Mesothelial cell of epicardium (in vitro differentiated cells): ENCODE results near the gene FAM90A1. TPM values are rescaled to one million over a fixed set of nuclear protein-coding genes. Genes with fewer than 3 reads are reported as not detected.
A peak's percentile ranks its signal among the peaks of the same experiment; 100 is the strongest.
"Not testable (repeated sequence)": the region's sequence is repeated elsewhere in the genome, so short reads cannot be mapped to it uniquely, and the experiment has no call there.

Experiments used
- DNase-seq, 2 experiments: peaks; one replicate each; pipeline ENCODE4 v3.0.0; 2021; ENCODE audit warnings: low spot score in 2 of 2; ENCODE audit not compliant: unreplicated experiment in 2 of 2
- H3K27ac Mint-ChIP-seq: 2 replicates; pipeline ENCODE4 v1.8.0; 2021; ENCODE audit warnings: mixed read lengths
- H3K27me3 Mint-ChIP-seq: 2 replicates; pipeline ENCODE4 v1.8.0; 2021; ENCODE audit warnings: low read depth, mixed read lengths
- H3K36me3 Mint-ChIP-seq: 2 replicates; pipeline ENCODE4 v1.8.0; 2021; ENCODE audit warnings: mixed read lengths
- H3K4me1 Mint-ChIP-seq: 2 replicates; pipeline ENCODE4 v1.8.0; 2021; ENCODE audit warnings: mixed read lengths
- H3K4me3 Mint-ChIP-seq: 2 replicates; pipeline ENCODE4 v1.8.0; 2021; ENCODE audit warnings: mild to moderate bottlenecking, moderate library complexity, mixed read lengths
- H3K9me3 Mint-ChIP-seq: 2 replicates; pipeline ENCODE4 v1.8.0; 2021; ENCODE audit warnings: mixed read lengths
- total RNA-seq: library from RNA; stranded (reverse); gene quantifications from 3 replicates; pipeline ENCODE4 v1.2.1, GENCODE V29; 2021

The FAM90A1 gene
- total RNA-seq: 0.09 to 0.20 TPM in 2 of 3 replicates, not detected in the other

GRCh38 chr12:8226992-8227731 is at the start of gene FAM90A1:
Gene FAM90A1, minus strand, starts transcription at chr12:8227618. Its CDS starts 2,786 bp downstream, at chr12:8224832.
- H3K4me3 Mint-ChIP-seq, DNase-seq, H3K27ac Mint-ChIP-seq, H3K4me1 Mint-ChIP-seq, H3K27me3 Mint-ChIP-seq, H3K36me3 Mint-ChIP-seq: not testable (repeated sequence)
- peaks cover 11% of the 10 kb centered on the region for H3K9me3 Mint-ChIP-seq

GRCh38 chr12:8276397-8276796 is 49.0 kb upstream of the FAM90A1 start:
- H3K4me3 Mint-ChIP-seq, DNase-seq, H3K36me3 Mint-ChIP-seq, H3K27me3 Mint-ChIP-seq, H3K27ac Mint-ChIP-seq, H3K9me3 Mint-ChIP-seq: not testable (repeated sequence)
- H3K4me1 Mint-ChIP-seq: peaks cover 13% of the 10 kb centered on the region

GRCh38 chr12:8266706-8267105 is 39.3 kb upstream of the FAM90A1 start:
- H3K27ac Mint-ChIP-seq, H3K9me3 Mint-ChIP-seq, H3K4me3 Mint-ChIP-seq, H3K36me3 Mint-ChIP-seq, H3K27me3 Mint-ChIP-seq, DNase-seq: not testable (repeated sequence)
- peaks cover 22% of the 10 kb centered on the region for H3K4me1 Mint-ChIP-seq

- H3K4me1 Mint-ChIP-seq: peaks cover 32% of the 10 kb centered on the region
- not testable (repeated sequence) for H3K4me3 Mint-ChIP-seq, DNase-seq, H3K9me3 Mint-ChIP-seq, H3K27me3 Mint-ChIP-seq, H3K36me3 Mint-ChIP-seq
- H3K27ac Mint-ChIP-seq: peak overlapping the region; percentile 91
These were observed 36.8 kb upstream of the FAM90A1 start for GRCh38 chr12:8264236-8264635.

- not testable (repeated sequence) for H3K4me3 Mint-ChIP-seq, H3K36me3 Mint-ChIP-seq, H3K27me3 Mint-ChIP-seq, DNase-seq, H3K9me3 Mint-ChIP-seq
- Mint-ChIP-seq H3K4me1 (peaks cover 32% of the 10 kb centered on the region), H3K27ac (peak overlapping the region; percentile 55)
These were observed 33.7 kb upstream of the FAM90A1 start for GRCh38 chr12:8261111-8261554.

- H3K27ac Mint-ChIP-seq, DNase-seq, H3K9me3 Mint-ChIP-seq, H3K27me3 Mint-ChIP-seq, H3K4me3 Mint-ChIP-seq, H3K36me3 Mint-ChIP-seq: not testable (repeated sequence)
- H3K4me1 Mint-ChIP-seq: peaks cover 11% of the 10 kb centered on the region
These were observed 28.9 kb upstream of the FAM90A1 start for GRCh38 chr12:8256356-8256755.

GRCh38 chr12:8254705-8255104 is 27.3 kb upstream of the FAM90A1 start:
- H3K4me1 Mint-ChIP-seq, DNase-seq, H3K9me3 Mint-ChIP-seq, H3K4me3 Mint-ChIP-seq, H3K27me3 Mint-ChIP-seq, H3K36me3 Mint-ChIP-seq, H3K27ac Mint-ChIP-seq: not testable (repeated sequence)

- H3K36me3 Mint-ChIP-seq, H3K4me1 Mint-ChIP-seq, H3K27me3 Mint-ChIP-seq, H3K9me3 Mint-ChIP-seq, H3K27ac Mint-ChIP-seq, DNase-seq, H3K4me3 Mint-ChIP-seq: not testable (repeated sequence)
These were observed 24.8 kb upstream of the FAM90A1 start for GRCh38 chr12:8252056-8252818.

GRCh38 chr12:8251616-8252015 is 24.2 kb upstream of the FAM90A1 start:
- not testable (repeated sequence) for H3K36me3 Mint-ChIP-seq, H3K4me1 Mint-ChIP-seq, H3K9me3 Mint-ChIP-seq, H3K27me3 Mint-ChIP-seq, H3K4me3 Mint-ChIP-seq, DNase-seq
- H3K27ac Mint-ChIP-seq: peak overlapping the region; percentile 52

GRCh38 chr12:8246941-8247535 is 19.6 kb upstream of the FAM90A1 start:
- DNase-seq, H3K9me3 Mint-ChIP-seq, H3K36me3 Mint-ChIP-seq, H3K4me3 Mint-ChIP-seq, H3K27ac Mint-ChIP-seq, H3K27me3 Mint-ChIP-seq: not testable (repeated sequence)
- peaks cover 12% of the 10 kb centered on the region for H3K4me1 Mint-ChIP-seq

GRCh38 chr12:8243682-8244161 is 16.3 kb upstream of the FAM90A1 start:
- not testable (repeated sequence) for H3K36me3 Mint-ChIP-seq, DNase-seq, H3K9me3 Mint-ChIP-seq, H3K27me3 Mint-ChIP-seq
- Mint-ChIP-seq H3K4me3 (peak overlapping the region; percentile 88), H3K4me1 (peaks cover 13% of the 10 kb centered on the region), H3K27ac (peak overlapping the region; percentile 89)

- H3K36me3 Mint-ChIP-seq: not testable (repeated sequence)
These were observed 15.7 kb upstream of the FAM90A1 start for GRCh38 chr12:8242880-8243681.

GRCh38 chr12:8242622-8242879 is 15.1 kb upstream of the FAM90A1 start:
- H3K4me3 Mint-ChIP-seq: peak overlapping the region; percentile 88
- H3K27ac Mint-ChIP-seq: peak overlapping the region; percentile 81
- not testable (repeated sequence) for H3K36me3 Mint-ChIP-seq, H3K9me3 Mint-ChIP-seq, H3K27me3 Mint-ChIP-seq, DNase-seq
- peaks cover 13% of the 10 kb centered on the region for H3K4me1 Mint-ChIP-seq

More at GRCh38 chr12:8242880-8243681, 15.7 kb upstream of the FAM90A1 start:
- peak; percentile 99 to 100 for DNase-seq
- peak overlapping the region; percentile 95 for H3K27ac Mint-ChIP-seq
- H3K4me1 Mint-ChIP-seq: peaks cover 13% of the 10 kb centered on the region
- peak overlapping the region; percentile 88 for H3K4me3 Mint-ChIP-seq
- not testable (repeated sequence) for H3K27me3 Mint-ChIP-seq, H3K9me3 Mint-ChIP-seq
